K562 (cell line): ENCODE measurements around the gene PRDX6. TPM values are rescaled to one million over a fixed set of nuclear protein-coding genes. Genes with fewer than 3 reads are reported as not detected.
A peak's percentile ranks its signal among the peaks of the same experiment; 100 is the strongest.

Experiments used
- CBX1 ChIP-seq: sonication (generic); IDR thresholded peaks from 2 replicates; pipeline ENCODE4 v1.6.1; 2016; ENCODE audit warnings: antibody characterized with exemption, low read depth, mild to moderate bottlenecking
- CREM ChIP-seq: IDR thresholded peaks from 2 replicates; pipeline ENCODE4 v1.6.1; 2014; ENCODE audit warnings: antibody characterized with exemption, low read depth
- CTBP1 ChIP-seq: fragments of 450-650 bp; IDR thresholded peaks from 2 replicates; pipeline ENCODE4 v1.6.1; 2016; ENCODE audit warnings: borderline replicate concordance
- E2F3 ChIP-seq: fragments of 250-450 bp; sonication (Bioruptor Pico); IDR thresholded peaks from 2 replicates; pipeline ENCODE4 v1.4.0; 2020; ENCODE audit warnings: mild to moderate bottlenecking
- HMG20A ChIP-seq: fragments of 450-650 bp; formaldehyde crosslinking; conservative IDR thresholded peaks from 2 replicates; pipeline ENCODE4 v1.4.0; 2020; ENCODE audit warnings: mild to moderate bottlenecking, mixed read lengths
- NR2C2 ChIP-seq, 2 experiments: fragments of 200-800 bp in 1 of 2; sonication (Bioruptor generic) in 1 of 2; sonication (generic) in 1 of 2; formaldehyde crosslinking in 1 of 2; IDR thresholded peaks; 2 replicates each; pipeline versions ENCODE4 v1.6.1 to v1.8.0; 2016 to 2022; ENCODE audit warnings: mild to moderate bottlenecking in 1 of 2, missing compliant biosample characterization in 1 of 2, missing genetic modification characterization in 1 of 2, missing genetic modification reagents in 1 of 2
- PHB2 ChIP-seq: fragments of 450-650 bp; IDR thresholded peaks from 2 replicates; pipeline ENCODE4 v1.6.1; 2017; ENCODE audit warnings: low read depth
- THRAP3 ChIP-seq: fragments of 450-650 bp; IDR thresholded peaks from 2 replicates; pipeline ENCODE4 v1.6.1; 2016; ENCODE audit warnings: mild to moderate bottlenecking, inconsistent platforms, borderline replicate concordance
- ZNF217 ChIP-seq: sonication (generic); formaldehyde crosslinking; IDR thresholded peaks from 2 replicates; pipeline ENCODE4 v1.8.0; 2022; ENCODE audit warnings: mild to moderate bottlenecking, missing genetic modification reagents
- ZNF274 ChIP-seq: IDR thresholded peaks from 2 replicates; pipeline ENCODE4 v1.6.1; 2011; ENCODE audit warnings: low read depth, mild to moderate bottlenecking, low read length, moderate library complexity, borderline replicate concordance
- polyA plus RNA-seq, 8 experiments: library from polyadenylated mRNA; depleted of rRNA in 4 of 8; stranded (reverse) in 5 of 8; unstranded in 3 of 8; fragments of >200 nt; fragmentation: Nextera tagmentation in 2 of 8; fragmentation: Illumina TruSeq in 1 of 8; extraction: Ambion mirVana in 2 of 8; extraction: Trizol in 1 of 8; gene quantifications; 2 replicates each; pipeline versions ENCODE4 v1.2.1 to v1.2.3, GENCODE V29; 2011 to 2014; ENCODE audit warnings: inconsistent platforms in 1 of 8, missing spikeins in 1 of 8
- total RNA-seq, 7 experiments: library from RNA; depleted of rRNA in 6 of 7; stranded (reverse); fragments of >200 nt in 6 of 7; fragmentation: Illumina TruSeq in 2 of 7; extraction: Trizol in 2 of 7; gene quantifications; 2 replicates each; pipeline versions ENCODE4 v1.2.1 to v1.2.3, GENCODE V29; 2011 to 2021; ENCODE audit warnings: low replicate concordance in 1 of 7
- TF ChIP-seq, protein P1 (sequence below), 3 experiments: fragments of 200-800 bp in 1 of 3; sonication (Bioruptor generic) in 1 of 3; sonication (generic) in 1 of 3; formaldehyde crosslinking in 1 of 3; IDR thresholded peaks; 2 replicates each; pipeline versions ENCODE4 v1.6.1 to v1.8.0; 2016 to 2022; ENCODE audit warnings: mild to moderate bottlenecking in 2 of 3, missing compliant biosample characterization in 2 of 3, missing genetic modification characterization in 2 of 3, missing genetic modification reagents in 1 of 3
- TF ChIP-seq, protein P2 (sequence below): fragments of 450-650 bp; IDR thresholded peaks from 2 replicates; pipeline ENCODE4 v1.6.1; 2016; ENCODE audit warnings: mild to moderate bottlenecking
- TF ChIP-seq, protein P3 (sequence below): sonication (generic); formaldehyde crosslinking; IDR thresholded peaks from 2 replicates; pipeline ENCODE4 v1.8.0; 2022; ENCODE audit warnings: missing genetic modification reagents, mild to moderate bottlenecking, borderline replicate concordance
- TF ChIP-seq, protein P4 (sequence below): fragments of 450-650 bp; IDR thresholded peaks from 2 replicates; pipeline ENCODE4 v1.6.1; 2017; ENCODE audit warnings: antibody characterized with exemption

The PRDX6 gene
- total and polyA plus RNA-seq, 9 of the 15 experiments (the other 6 are each of a cell fraction or from before 2014, with no cell fraction given): 277 to 1,082 (median 610) TPM

DNA sequence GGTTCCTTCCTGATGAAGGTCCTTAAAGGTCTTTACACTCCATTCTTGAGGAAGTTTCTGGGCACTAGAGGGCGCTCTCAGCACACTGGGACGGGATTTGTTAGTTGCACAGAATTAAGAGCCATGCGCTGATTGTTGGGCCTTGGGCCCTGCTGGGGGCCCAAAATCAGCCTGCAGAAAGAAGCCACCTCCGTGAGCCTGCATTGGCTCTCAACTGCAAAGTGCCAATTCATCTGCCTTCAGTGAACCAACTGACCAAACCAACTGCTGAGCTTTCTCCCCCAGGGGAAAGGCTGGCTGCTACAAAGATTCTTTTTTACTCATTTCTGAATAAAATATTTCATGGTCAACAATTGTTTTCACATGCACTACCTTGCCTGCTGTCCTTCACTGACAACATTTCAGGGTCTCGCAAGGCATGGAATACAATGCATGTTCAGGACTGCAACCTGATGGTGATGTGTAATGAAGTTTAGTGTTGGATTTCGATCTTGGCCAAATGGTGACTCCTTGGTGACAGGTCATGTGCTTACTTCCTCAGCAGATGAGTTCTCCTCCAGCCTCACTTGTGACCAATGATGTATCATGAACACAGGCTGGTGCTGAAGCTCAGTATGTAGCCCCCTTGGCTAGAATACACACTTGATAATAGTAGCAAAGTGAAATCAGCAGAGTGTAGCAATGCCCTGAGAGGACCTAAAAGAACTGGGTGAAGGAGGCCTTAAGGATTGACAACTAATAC, 45.7 kb upstream of the PRDX6 start (continued):
- TF ChIP-seq HMG20A: no peak
- TF ChIP-seq, protein P1, sequence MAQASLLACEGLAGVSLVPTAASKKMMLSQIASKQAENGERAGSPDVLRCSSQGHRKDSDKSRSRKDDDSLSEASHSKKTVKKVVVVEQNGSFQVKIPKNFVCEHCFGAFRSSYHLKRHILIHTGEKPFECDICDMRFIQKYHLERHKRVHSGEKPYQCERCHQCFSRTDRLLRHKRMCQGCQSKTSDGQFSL (CRISPR knock-in tag; IDR thresholded peaks at IDR 0.05): no peak
- TF ChIP-seq, protein P1 (tag; IDR thresholded peaks at IDR 0.05): 0 out of 4 replicates have a peak, but pooled peaks of 1 of the 2 experiments have one; percentile 1
- no peak for TF ChIP-seq ZNF217
- TF ChIP-seq PHB2: no peak
- TF ChIP-seq ZNF274: no peak
- TF ChIP-seq, protein P2, sequence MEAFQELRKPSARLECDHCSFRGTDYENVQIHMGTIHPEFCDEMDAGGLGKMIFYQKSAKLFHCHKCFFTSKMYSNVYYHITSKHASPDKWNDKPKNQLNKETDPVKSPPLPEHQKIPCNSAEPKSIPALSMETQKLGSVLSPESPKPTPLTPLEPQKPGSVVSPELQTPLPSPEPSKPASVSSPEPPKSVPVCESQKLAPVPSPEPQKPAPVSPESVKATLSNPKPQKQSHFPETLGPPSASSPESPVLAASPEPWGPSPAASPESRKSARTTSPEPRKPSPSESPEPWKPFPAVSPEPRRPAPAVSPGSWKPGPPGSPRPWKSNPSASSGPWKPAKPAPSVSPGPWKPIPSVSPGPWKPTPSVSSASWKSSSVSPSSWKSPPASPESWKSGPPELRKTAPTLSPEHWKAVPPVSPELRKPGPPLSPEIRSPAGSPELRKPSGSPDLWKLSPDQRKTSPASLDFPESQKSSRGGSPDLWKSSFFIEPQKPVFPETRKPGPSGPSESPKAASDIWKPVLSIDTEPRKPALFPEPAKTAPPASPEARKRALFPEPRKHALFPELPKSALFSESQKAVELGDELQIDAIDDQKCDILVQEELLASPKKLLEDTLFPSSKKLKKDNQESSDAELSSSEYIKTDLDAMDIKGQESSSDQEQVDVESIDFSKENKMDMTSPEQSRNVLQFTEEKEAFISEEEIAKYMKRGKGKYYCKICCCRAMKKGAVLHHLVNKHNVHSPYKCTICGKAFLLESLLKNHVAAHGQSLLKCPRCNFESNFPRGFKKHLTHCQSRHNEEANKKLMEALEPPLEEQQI: peak; percentile 76
- no peak for TF ChIP-seq NR2C2 (CRISPR knock-in tag; IDR thresholded peaks at IDR 0.05)
- TF ChIP-seq NR2C2 (tag; IDR thresholded peaks at IDR 0.05): no peak
- peak; percentile 38; the same call in 1 of the 2 replicates for TF ChIP-seq CTBP1
- no peak for TF ChIP-seq E2F3 (CRISPR knock-in tag)
- TF ChIP-seq, protein P3, sequence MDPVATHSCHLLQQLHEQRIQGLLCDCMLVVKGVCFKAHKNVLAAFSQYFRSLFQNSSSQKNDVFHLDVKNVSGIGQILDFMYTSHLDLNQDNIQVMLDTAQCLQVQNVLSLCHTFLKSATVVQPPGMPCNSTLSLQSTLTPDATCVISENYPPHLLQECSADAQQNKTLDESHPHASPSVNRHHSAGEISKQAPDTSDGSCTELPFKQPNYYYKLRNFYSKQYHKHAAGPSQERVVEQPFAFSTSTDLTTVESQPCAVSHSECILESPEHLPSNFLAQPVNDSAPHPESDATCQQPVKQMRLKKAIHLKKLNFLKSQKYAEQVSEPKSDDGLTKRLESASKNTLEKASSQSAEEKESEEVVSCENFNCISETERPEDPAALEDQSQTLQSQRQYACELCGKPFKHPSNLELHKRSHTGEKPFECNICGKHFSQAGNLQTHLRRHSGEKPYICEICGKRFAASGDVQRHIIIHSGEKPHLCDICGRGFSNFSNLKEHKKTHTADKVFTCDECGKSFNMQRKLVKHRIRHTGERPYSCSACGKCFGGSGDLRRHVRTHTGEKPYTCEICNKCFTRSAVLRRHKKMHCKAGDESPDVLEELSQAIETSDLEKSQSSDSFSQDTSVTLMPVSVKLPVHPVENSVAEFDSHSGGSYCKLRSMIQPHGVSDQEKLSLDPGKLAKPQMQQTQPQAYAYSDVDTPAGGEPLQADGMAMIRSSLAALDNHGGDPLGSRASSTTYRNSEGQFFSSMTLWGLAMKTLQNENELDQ (CRISPR knock-in tag): peak; percentile 65; the same call in 1 of the 2 replicates
- no peak for TF ChIP-seq THRAP3
- TF ChIP-seq, protein P4, sequence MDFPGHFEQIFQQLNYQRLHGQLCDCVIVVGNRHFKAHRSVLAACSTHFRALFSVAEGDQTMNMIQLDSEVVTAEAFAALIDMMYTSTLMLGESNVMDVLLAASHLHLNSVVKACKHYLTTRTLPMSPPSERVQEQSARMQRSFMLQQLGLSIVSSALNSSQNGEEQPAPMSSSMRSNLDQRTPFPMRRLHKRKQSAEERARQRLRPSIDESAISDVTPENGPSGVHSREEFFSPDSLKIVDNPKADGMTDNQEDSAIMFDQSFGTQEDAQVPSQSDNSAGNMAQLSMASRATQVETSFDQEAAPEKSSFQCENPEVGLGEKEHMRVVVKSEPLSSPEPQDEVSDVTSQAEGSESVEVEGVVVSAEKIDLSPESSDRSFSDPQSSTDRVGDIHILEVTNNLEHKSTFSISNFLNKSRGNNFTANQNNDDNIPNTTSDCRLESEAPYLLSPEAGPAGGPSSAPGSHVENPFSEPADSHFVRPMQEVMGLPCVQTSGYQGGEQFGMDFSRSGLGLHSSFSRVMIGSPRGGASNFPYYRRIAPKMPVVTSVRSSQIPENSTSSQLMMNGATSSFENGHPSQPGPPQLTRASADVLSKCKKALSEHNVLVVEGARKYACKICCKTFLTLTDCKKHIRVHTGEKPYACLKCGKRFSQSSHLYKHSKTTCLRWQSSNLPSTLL: no peak
- peak; percentile 35; the same call in 1 of the 2 replicates for TF ChIP-seq CREM
- no peak for TF ChIP-seq CBX1
